AG04450 (cell line): ENCODE data around the gene NAIF1. TPM values are rescaled to one million over a fixed set of nuclear protein-coding genes. Genes with fewer than 3 reads are reported as not detected.
"Not testable (repeated sequence)": the region's sequence is repeated elsewhere in the genome, so short reads cannot be mapped to it uniquely, and the experiment has no call there.

Experiments
- CTCF ChIA-PET: fragments of 300-600, 350-600 bp; formaldehyde crosslinking; extraction: SDS; loops from one replicate; lab custom pipeline; 2022; ENCODE audit warnings: antibody characterized with exemption, inconsistent platforms; lab: Charles Lee
- POLR2A ChIA-PET: fragments of 350-600 bp; formaldehyde crosslinking; extraction: SDS; loops from one replicate; lab custom pipeline; 2021; ENCODE audit warnings: antibody characterized with exemption, inconsistent platforms; lab: Yijun Ruan, JAX
- DNase-seq: peaks from one replicate; pipeline ENCODE4 v3.0.0-alpha.2; 2011; ENCODE audit warnings: low read depth, low spot score
- H3K27ac ChIP-seq: one replicate; pipeline ENCODE4 v1.5.1; 2012; ENCODE audit warnings: low read depth, low read length, control low read depth
- H3K27me3 ChIP-seq: one replicate; pipeline ENCODE4 v1.6.0; 2012; ENCODE audit warnings: low read length; ENCODE audit not compliant: control insufficient read depth, insufficient read depth
- H3K4me3 ChIP-seq: 2 replicates; pipeline ENCODE4 v1.5.1; 2011; ENCODE audit warnings: mild to moderate bottlenecking, low read depth, low read length, control low read depth
- H3K9me3 ChIP-seq: 2 replicates; pipeline ENCODE4 v1.5.1; 2012; ENCODE audit warnings: low read length; ENCODE audit not compliant: control insufficient read depth, insufficient read depth
- polyA plus RNA-seq: library from polyadenylated mRNA; depleted of rRNA; stranded (reverse); fragments of >200 nt; gene quantifications from 2 replicates; pipeline ENCODE4 v1.2.3, GENCODE V29; 2011
- TF ChIP-seq, protein P1 (sequence below): IDR thresholded peaks from 2 replicates; pipeline ENCODE4 v1.5.1; 2011; ENCODE audit warnings: low read depth, low read length, control low read depth, inconsistent platforms

NAIF1 gene
- polyA plus RNA-seq, 1 experiment: 7.5 TPM

DNA sequence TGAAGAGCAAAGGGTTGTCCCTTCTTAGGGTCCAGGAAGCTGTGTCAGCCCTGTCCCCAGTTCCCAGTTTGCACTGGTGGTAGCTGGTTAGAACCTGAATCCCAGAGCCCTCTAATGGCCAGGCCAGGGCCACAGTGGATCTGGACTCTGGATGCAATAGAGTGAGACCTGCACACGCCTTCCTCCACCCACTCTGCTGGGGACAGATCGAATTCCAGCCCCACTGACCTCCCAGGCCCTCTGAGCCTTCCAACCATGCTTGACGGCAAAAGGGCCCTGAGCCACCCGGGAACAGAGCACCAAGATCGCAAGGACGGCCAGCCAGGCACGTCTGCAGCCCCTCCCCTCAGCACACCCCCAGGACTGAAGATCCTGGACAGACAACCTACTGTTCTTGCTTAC is 23.7 kb downstream of the NAIF1 start:
- no peak for DNase-seq
- Histone ChIP-seq H3K27ac (no peak overlapping the region), H3K9me3 (no peaks in the 10 kb centered on the region), H3K4me3 (no peak overlapping the region), H3K27me3 (peaks cover 5% of the 10 kb centered on the region)
- CTCF ChIA-PET: no interaction called here
- POLR2A ChIA-PET: no interaction called here
- TF ChIP-seq, protein P1, sequence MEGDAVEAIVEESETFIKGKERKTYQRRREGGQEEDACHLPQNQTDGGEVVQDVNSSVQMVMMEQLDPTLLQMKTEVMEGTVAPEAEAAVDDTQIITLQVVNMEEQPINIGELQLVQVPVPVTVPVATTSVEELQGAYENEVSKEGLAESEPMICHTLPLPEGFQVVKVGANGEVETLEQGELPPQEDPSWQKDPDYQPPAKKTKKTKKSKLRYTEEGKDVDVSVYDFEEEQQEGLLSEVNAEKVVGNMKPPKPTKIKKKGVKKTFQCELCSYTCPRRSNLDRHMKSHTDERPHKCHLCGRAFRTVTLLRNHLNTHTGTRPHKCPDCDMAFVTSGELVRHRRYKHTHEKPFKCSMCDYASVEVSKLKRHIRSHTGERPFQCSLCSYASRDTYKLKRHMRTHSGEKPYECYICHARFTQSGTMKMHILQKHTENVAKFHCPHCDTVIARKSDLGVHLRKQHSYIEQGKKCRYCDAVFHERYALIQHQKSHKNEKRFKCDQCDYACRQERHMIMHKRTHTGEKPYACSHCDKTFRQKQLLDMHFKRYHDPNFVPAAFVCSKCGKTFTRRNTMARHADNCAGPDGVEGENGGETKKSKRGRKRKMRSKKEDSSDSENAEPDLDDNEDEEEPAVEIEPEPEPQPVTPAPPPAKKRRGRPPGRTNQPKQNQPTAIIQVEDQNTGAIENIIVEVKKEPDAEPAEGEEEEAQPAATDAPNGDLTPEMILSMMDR: no peak

DNA sequence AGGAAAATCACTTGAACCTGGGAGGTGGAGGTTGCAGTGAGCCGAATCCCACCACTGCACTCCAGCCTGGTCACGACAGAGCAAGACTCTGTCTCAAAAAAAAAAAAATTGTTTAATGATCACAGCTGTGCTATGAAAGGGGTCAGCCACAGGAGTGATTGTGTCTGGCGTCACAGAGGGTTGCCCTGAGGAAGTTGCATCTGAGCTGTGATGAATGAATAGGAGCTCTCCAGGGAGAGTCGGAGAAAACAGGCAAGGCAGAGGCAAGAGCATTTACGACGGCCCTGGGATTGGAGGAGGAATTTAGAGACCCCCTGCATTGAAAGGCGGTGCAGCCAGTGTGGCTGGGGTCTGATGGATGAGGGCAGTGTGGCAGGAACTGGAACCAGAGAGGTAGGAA is 25.1 kb downstream of the NAIF1 start:
- no peak for DNase-seq
- ChIA-PET CTCF (no interaction called here), POLR2A (no interaction called here)
- Histone ChIP-seq H3K4me3 (no peak overlapping the region), H3K27ac (no peak overlapping the region), H3K27me3 (peaks cover 5% of the 10 kb centered on the region), H3K9me3 (no peaks in the 10 kb centered on the region)
- TF ChIP-seq, protein P1: no peak

DNA sequence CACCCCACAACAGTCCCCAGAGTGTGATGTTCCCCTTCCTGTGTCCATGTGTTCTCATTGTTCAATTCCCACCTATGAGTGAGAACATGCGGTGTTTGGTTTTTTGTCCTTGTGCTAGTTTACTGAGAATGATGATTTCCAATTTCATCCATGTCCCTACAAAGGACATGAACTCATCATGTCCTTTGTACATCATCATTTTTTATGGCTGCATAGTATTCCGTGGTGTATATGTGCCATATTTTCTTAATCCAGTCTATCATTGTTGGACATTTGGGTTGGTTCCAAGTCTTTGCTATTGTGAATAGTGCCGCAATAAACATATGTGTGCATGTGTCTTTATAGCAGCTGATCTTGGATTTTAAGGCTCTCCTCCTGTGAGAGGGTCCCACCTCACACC is 26.3 kb downstream of the NAIF1 start:
- DNase-seq, H3K9me3 ChIP-seq, CTCF ChIA-PET, POLR2A ChIA-PET, H3K27me3 ChIP-seq, H3K4me3 ChIP-seq, H3K27ac ChIP-seq: not testable (repeated sequence)

DNA sequence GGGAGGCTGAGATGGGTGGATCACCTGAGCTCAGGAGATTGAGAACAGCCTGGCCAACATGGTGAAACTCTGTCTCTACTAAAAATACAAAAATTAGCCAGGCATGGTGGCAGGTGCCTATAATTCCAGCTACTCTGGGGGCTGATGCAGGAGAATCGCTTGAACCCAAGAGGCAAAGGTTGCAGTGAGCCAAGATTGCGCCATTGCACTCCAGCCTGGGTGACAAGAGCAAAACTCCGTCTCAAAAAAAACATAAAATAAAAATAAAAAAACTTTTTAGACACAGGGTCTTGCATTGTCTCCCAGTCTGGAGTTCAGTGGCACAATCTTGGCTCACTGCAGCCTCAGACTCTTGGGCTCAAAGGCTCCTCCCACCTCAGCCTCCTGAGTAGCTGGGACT is 30.6 kb downstream of the NAIF1 start:
- H3K27me3 ChIP-seq, POLR2A ChIA-PET, H3K4me3 ChIP-seq, H3K27ac ChIP-seq, DNase-seq, H3K9me3 ChIP-seq: not testable (repeated sequence)
- CTCF ChIA-PET: interaction anchor here (2.4 to 3.5 kb wide), 2 partner anchors 9 to 94 kb away, joined by 15 to 44 read pairs; no protein-coding TSS in a partner anchor

DNA sequence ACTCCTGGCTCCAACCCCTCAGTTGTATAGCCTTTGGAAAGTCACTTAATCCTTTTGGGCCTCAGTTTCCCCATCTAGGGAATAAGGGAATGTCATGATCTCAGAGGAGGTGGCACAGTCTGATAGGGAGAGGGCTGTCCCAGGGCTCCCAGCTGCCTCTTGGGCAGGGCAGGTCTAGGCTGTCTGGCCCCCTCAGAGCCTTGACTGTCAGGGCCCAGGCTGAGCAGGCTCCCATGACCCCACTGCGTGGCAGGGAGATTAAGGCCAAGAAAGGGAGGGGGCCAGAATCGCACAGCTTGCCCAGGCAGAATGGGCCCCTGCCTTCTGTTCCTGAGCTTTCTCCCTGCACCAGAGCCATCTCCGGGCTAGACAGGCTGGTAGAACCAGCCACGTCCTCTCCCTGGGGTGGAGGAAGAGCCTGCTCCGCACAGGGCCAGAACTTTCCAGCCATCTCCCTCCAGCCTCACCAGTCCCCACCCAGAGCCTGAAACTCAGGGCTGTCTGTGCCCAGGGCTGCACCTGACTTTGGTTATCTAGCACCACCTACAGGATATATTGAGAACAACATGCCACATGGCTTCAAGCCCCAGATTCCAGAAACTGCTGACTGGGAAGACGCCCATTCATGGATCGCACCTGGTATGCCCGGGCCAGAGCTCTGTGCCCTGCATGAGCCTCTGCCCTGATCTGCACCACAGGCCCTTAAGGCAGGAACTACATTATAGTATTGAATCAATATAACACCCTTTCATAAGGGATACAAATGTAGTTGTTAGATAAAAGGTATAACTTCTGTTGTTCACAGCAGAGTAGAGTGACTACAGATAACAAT is 32.1 kb downstream of the NAIF1 start:
- Histone ChIP-seq H3K4me3 (no peak overlapping the region), H3K9me3 (peaks cover 8% of the 10 kb centered on the region), H3K27me3 (peaks cover 2% of the 10 kb centered on the region), H3K27ac (no peak overlapping the region)
- TF ChIP-seq, protein P1: peak; percentile 66
- peak; percentile 23 for DNase-seq
- ChIA-PET POLR2A (no interaction called here), CTCF (interaction anchor here (0.6 to 3.5 kb wide), 14 partner anchors 10 to 139 kb away, joined by 3 to 44 read pairs (median 4); no protein-coding TSS in a partner anchor)

DNA sequence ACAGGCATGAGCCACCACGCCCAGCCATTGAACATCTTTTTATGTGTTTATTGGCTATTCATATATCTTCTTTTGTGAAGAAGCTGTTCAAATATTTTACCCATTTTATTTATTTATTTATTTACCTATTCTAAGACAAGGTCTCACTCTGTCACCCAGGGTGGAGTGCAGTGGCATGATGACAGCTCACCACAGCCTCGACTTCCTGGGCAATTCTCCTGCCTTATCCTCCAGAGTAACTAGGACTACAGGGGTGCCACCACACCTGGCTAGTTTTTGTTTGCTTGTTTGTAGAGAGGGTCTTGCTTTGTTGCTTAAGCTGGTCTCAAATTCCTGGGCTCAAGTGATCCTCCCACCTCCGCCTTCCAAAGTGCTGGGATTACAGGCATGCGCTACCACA is 33.5 kb downstream of the NAIF1 start:
- Histone ChIP-seq H3K27me3 (no peaks in the 10 kb centered on the region), H3K27ac (no peak overlapping the region), H3K9me3 (peaks cover 8% of the 10 kb centered on the region), H3K4me3 (no peak overlapping the region)
- ChIA-PET POLR2A (no interaction called here), CTCF (interaction anchor here (0.6 to 3.5 kb wide), 2 partner anchors 26 to 91 kb away, joined by 3 to 44 read pairs; no protein-coding TSS in a partner anchor)
- DNase-seq: no peak
- TF ChIP-seq, protein P1: no peak
